Measurements from ENCODE around the gene DNAAF5. TPM values are rescaled to one million over a fixed set of nuclear protein-coding genes. Genes with fewer than 3 reads are reported as not detected.
A peak's percentile ranks its signal among the peaks of the same experiment; 100 is the strongest.

DNAAF5 gene
- total RNA-seq, 1 donor from 2014 or later: 45.6 TPM

DNA sequence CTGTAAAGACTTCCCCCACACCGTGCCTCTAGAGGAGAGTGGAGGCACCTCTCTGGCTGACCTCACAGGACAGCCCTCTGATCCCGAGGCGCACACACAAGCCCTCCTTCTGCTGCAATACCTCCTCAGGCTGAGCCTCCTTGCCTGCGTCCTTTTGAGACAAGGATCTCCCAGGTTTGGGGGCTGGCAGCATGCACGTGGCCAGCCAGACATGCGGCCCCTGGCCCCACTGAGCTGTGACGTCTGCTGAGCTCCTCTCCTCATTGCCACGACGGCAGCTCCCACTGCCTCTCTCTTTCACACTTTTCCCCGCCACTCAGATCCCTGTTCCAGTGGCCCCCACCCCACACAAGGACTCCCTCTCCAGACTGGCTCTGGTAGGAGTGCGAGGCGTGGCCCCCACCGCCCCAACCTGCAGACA is 12.2 kb upstream of the DNAAF5 start:
- H3K4me1 Mint-ChIP-seq (ENCODE audit: unreplicated experiment): peaks cover 27% of the 10 kb centered on the region
- peaks cover 9% of the 10 kb centered on the region for H3K36me3 Mint-ChIP-seq
- no peak for DNase-seq (ENCODE audit: extremely low spot score, unreplicated experiment)
- TF ChIP-seq CTCF (conservative IDR thresholded peaks at IDR 0.05): no peak
- no peaks in the 10 kb centered on the region for H3K9me3 Mint-ChIP-seq
- H3K4me3 Mint-ChIP-seq: peak overlapping the region; percentile 84
- H3K27me3 Mint-ChIP-seq: peaks cover 4% of the 10 kb centered on the region
- peak overlapping the region; percentile 55 for H3K27ac Mint-ChIP-seq

- Mint-ChIP-seq H3K4me3 (peak overlapping the region; percentile 61), H3K27me3 (peaks cover 4% of the 10 kb centered on the region), H3K27ac (no peak overlapping the region), H3K4me1 (ENCODE audit: unreplicated experiment) (peaks cover 23% of the 10 kb centered on the region), H3K9me3 (peaks cover 5% of the 10 kb centered on the region), H3K36me3 (peaks cover 13% of the 10 kb centered on the region)
- DNase-seq (ENCODE audit: extremely low spot score, unreplicated experiment): no peak
- TF ChIP-seq CTCF (conservative IDR thresholded peaks at IDR 0.05): no peak
These were observed 10.3 kb upstream of the DNAAF5 start for GRCh38 chr7:716222-716621.

DNA sequence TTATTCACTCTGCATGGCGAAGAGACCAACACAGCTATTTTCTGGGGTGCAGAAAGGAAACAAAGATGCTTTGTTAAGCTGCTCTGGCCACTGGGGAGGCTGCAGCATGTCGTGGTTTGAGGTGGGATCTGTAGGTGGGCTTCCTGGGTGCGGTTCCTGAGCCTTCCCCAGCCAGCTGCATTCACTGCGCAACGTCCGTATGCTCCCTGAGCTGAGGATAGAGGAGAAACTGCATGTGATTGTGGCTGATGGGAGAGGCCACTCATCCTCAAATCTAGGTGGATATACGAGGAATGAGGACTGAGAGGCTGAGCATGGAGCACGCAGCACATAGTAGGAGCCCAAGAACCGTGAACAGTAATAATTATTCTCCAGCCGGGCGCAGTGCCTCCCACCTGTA is 9.9 kb upstream of the DNAAF5 start:
- H3K36me3 Mint-ChIP-seq: peaks cover 15% of the 10 kb centered on the region
- peaks cover 6% of the 10 kb centered on the region for H3K9me3 Mint-ChIP-seq
- peaks cover 23% of the 10 kb centered on the region for H3K4me1 Mint-ChIP-seq (ENCODE audit: unreplicated experiment)
- H3K4me3 Mint-ChIP-seq: no peak overlapping the region
- H3K27ac Mint-ChIP-seq: no peak overlapping the region
- peaks cover 4% of the 10 kb centered on the region for H3K27me3 Mint-ChIP-seq
- no peak for TF ChIP-seq CTCF (conservative IDR thresholded peaks at IDR 0.05)
- DNase-seq (ENCODE audit: extremely low spot score, unreplicated experiment): no peak

DNA sequence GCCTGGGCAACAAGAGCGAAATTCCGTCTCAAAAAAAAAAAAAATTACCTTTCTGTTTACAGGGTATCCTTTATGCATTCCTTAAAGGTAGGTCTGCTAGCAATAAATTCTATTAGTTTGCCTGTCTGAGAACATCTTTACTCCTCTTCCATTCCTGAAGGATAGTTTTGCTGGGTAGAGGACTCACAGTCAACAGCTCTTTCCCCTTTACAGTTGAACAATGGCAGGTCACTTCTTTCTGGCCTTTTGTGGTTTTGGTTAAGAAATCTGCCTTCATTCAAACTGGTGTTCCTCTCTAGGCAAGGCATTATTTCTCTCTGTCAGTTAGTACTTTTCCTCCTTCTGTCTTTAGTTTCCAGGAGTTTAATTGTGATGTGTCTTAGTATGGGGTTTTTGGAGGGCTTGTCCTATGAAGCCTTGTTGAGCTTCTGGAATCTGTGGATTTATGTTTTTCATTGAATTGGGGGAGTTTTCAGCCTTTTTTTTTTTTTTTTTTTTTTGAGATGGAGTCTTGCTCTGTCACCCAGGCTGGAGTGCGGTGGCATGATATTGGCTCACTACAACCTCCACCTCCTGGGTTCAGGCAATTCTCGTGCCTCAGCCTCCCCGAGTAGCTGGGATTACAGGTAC is 4.8 kb upstream of the DNAAF5 start:
- Mint-ChIP-seq H3K4me3 (no peak overlapping the region), H3K27ac (no peak overlapping the region), H3K36me3 (peaks cover 41% of the 10 kb centered on the region), H3K4me1 (ENCODE audit: unreplicated experiment) (peaks cover 7% of the 10 kb centered on the region), H3K27me3 (no peaks in the 10 kb centered on the region), H3K9me3 (peaks cover 31% of the 10 kb centered on the region)
- TF ChIP-seq CTCF (conservative IDR thresholded peaks at IDR 0.05): no peak
- no peak for DNase-seq (ENCODE audit: extremely low spot score, unreplicated experiment)

DNA sequence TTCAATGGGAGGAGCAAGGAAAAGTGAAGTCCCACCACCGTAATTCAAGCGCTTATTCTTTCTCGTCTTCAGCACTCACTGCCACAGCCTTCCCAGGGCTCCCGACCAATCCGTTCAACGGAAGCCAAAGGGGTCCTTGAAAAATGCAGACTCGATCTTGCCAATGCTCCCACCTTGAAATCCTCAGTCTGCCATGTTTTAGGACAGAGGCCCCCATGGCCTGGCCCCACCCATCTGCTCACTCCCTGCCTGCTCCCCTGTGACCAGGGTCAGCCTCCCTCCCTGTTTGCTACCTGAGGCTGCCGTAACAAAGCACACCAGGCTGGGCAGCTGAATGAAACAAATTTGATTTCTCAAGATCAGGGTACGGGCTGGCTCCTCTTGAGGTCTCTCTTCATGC is 3.0 kb upstream of the DNAAF5 start:
- Mint-ChIP-seq H3K27me3 (no peaks in the 10 kb centered on the region), H3K4me1 (ENCODE audit: unreplicated experiment) (peaks cover 15% of the 10 kb centered on the region), H3K4me3 (no peak overlapping the region), H3K27ac (no peak overlapping the region), H3K36me3 (peaks cover 41% of the 10 kb centered on the region), H3K9me3 (peaks cover 31% of the 10 kb centered on the region)
- TF ChIP-seq CTCF (conservative IDR thresholded peaks at IDR 0.05): no peak
- DNase-seq (ENCODE audit: extremely low spot score, unreplicated experiment): peak; percentile 65

Data from type B pancreatic cell (in vitro differentiated cells).